GM10266 (cell line): Measurements from ENCODE around the gene CAVIN1.
"Not testable (repeated sequence)": the region's sequence is repeated elsewhere in the genome, so short reads cannot be mapped to it uniquely, and the experiment has no call there.

Source experiments
- DNase-seq: peaks from one replicate; pipeline ENCODE4 v3.0.0; 2012; ENCODE audit errors: extremely low spot score
- CTCF ChIP-seq: IDR thresholded peaks from 2 replicates; pipeline ENCODE4 v1.5.1; 2012; ENCODE audit warnings: mild to moderate bottlenecking, low read depth; ENCODE audit not compliant: control insufficient read depth, insufficient read depth; ENCODE audit errors: missing control alignments

The CAVIN1 gene

DNA sequence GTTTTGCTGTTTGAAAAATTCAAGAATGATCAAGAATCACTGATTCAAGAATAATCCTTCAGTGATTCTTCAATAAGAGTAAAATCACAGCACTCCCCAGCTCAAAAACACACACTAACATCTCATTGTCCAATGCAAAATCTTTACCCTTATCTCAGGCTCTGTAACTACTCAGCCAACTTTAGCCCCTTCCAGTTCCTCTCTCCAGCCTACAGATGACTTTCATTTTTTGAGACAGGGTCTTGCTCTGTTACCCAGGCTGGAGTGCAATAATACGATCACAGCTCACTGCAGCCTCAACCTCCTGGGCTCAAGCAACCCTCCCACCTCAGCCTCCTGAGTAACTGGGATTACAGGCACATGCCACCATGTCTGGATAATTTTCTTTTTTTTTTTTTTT, 59.8 kb downstream of the CAVIN1 start:
- no peak for TF ChIP-seq CTCF
- no peak for DNase-seq

GRCh38 chr17:42362245-42362961, 60.7 kb downstream of the CAVIN1 start:
- no peak for DNase-seq

GRCh38 chr17:42361781-42362186, 61.3 kb downstream of the CAVIN1 start:
- no peak for DNase-seq
- TF ChIP-seq CTCF: no peak

More at GRCh38 chr17:42362245-42362961, 60.7 kb downstream of the CAVIN1 start:
- TF ChIP-seq CTCF: no peak

GRCh38 chr17:42360388-42360787, 62.7 kb downstream of the CAVIN1 start:
- DNase-seq: not testable (repeated sequence)

DNA sequence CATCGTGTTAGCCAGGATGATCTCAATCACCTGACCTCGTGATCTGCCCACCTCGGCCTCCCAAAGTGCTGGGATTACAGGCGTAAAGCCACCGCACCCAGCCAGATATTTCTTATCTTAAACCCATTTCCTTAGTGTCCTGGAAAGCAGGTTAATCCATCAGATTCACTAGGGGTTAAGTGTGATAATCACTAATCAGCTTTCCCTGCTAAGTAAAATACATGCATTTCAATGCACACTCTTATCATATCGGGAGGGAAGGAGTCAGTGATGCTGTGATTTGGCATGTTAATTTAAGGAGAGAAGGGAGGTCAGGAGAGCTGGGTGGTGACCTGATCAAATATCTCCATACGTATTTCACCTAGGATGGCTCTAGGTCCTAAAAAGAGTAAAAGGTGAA, 63.9 kb downstream of the CAVIN1 start:
- no peak for DNase-seq
- no peak for TF ChIP-seq CTCF

DNA sequence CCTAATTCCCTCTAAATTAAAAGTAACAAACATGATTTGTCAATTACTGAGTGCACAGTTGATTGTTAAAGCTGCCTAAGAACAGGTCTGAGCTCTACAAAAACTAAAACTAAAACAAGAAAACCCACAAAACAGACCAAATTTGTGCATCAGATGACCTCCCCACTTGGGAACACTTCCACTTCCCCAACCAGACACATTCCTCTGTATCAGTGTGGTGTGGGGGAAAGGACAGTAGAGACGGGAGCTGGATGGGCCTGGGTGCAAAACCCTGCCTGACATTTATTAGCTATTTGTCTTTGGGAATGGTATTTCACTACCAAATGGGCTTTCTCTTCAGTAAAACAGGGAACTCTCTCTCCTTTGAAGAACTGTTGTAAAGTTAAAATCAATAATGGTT, 64.6 kb downstream of the CAVIN1 start:
- TF ChIP-seq CTCF: no peak
- DNase-seq: no peak

GRCh38 chr17:42354956-42355843, 67.9 kb downstream of the CAVIN1 start:
- no peak for DNase-seq

More at GRCh38 chr17:42354956-42355843, 67.9 kb downstream of the CAVIN1 start:
- no peak for TF ChIP-seq CTCF
